K562 (cell line): ENCODE data around the gene APOBEC3F. TPM values are rescaled to one million over a fixed set of nuclear protein-coding genes. Genes with fewer than 3 reads are reported as not detected.

ENCODE experiments used
- ATAC-seq: fragments of 200-7000 bp; cut with Tn5 transposase; 3 replicates; pipeline ENCODE4 v1.9.1; 2020; ENCODE audit warnings: moderate library complexity
- BruUV-seq: library from RNA; stranded (reverse); fragments of 400-500 nt; replicated peaks from 2 replicates; lab custom pipeline; 2021; lab: Mats Ljungman, UMichigan
- CTCF ChIA-PET: fragments of 300-600 bp; formaldehyde crosslinking; extraction: SDS; loops from one replicate; lab custom pipeline; 2021; ENCODE audit warnings: low intra/inter-chr PET ratio; lab: Yijun Ruan, JAX
- POLR2A ChIA-PET: fragments of 300-600, 350-650 bp; sonication (Branson Sonifier 250); formaldehyde crosslinking; extraction: SDS; loops from one replicate; lab custom pipeline; 2021; ENCODE audit warnings: antibody characterized with exemption, inconsistent platforms; lab: Yijun Ruan, JAX
- DNase-seq, 4 experiments: peaks; one replicate each; pipeline versions ENCODE4 v3.0.0 to v3.0.0-alpha.2; 2011 to 2018; ENCODE audit warnings: low spot score in 3 of 4, mixed read lengths in 3 of 4; ENCODE audit errors: extremely low read depth in 1 of 4
- FAIRE-seq: peaks from 2 replicates; lab custom pipeline; 2011; peaks lifted over from hg19 to GRCh38; lab: Jason Lieb, UNC
- H2AFZ ChIP-seq: 2 replicates; pipeline ENCODE4 v1.6.0; 2011; ENCODE audit warnings: low read depth, low read length, control low read depth, inconsistent platforms
- H3K27ac ChIP-seq: fragments of 200-600 bp; 3 replicates; pipeline ENCODE4 v1.8.0; 2011; ENCODE audit warnings: low read depth, mild to moderate bottlenecking, control low read depth, inconsistent platforms, low read length, moderate library complexity, mixed read lengths; ENCODE audit errors: extremely low read depth
- H3K27me3 ChIP-seq, 2 experiments: fragments of 300-600 bp in 1 of 2; 2 replicates in 1 of 2; 3 replicates in 1 of 2; pipeline versions ENCODE4 v1.6.0 to v1.8.0; 2011; ENCODE audit warnings: inconsistent platforms in 2 of 2, low read length in 2 of 2, mild to moderate bottlenecking in 1 of 2, mixed read lengths in 1 of 2, moderate library complexity in 1 of 2; ENCODE audit not compliant: control insufficient read depth in 2 of 2, insufficient read depth in 2 of 2
- H3K36me3 ChIP-seq: fragments of 300-600 bp; 3 replicates; pipeline ENCODE4 v1.8.0; 2011; ENCODE audit warnings: mild to moderate bottlenecking, low read length, inconsistent platforms; ENCODE audit not compliant: control insufficient read depth, insufficient read depth
- H3K4me1 ChIP-seq, 2 experiments: fragments of 200-600 bp in 1 of 2; replicated peaks in 1 of 2; 2 replicates in 1 of 2; 3 replicates in 1 of 2; pipeline versions ENCODE4 v1.5.1 to v1.8.0; 2011; ENCODE audit warnings: inconsistent platforms in 2 of 2, low read length in 2 of 2, mild to moderate bottlenecking in 1 of 2, mixed read lengths in 1 of 2, moderate library complexity in 1 of 2; ENCODE audit not compliant: control insufficient read depth in 2 of 2, insufficient read depth in 2 of 2
- H3K4me2 ChIP-seq: 2 replicates; pipeline ENCODE4 v1.6.1; 2011; ENCODE audit warnings: low read length, control low read depth, inconsistent platforms, mixed read lengths; ENCODE audit not compliant: insufficient read depth
- H3K4me3 ChIP-seq: fragments of 200-600 bp; sonication (generic), shearing (Covaris generic); 2 replicates; pipeline ENCODE4 v1.5.1; 2016; ENCODE audit warnings: control low read depth, inconsistent platforms
- H3K79me2 ChIP-seq: fragments of 200-600 bp; 3 replicates; pipeline ENCODE4 v1.8.0; 2011; ENCODE audit warnings: low read length, inconsistent platforms; ENCODE audit not compliant: control insufficient read depth, insufficient read depth
- H3K9ac ChIP-seq, 2 experiments: 2 replicates each; pipeline versions ENCODE4 v1.6.0 to v1.6.1; 2011; ENCODE audit warnings: low read depth in 2 of 2, low read length in 2 of 2, control low read depth in 1 of 2, inconsistent platforms in 1 of 2, mild to moderate bottlenecking in 1 of 2, mixed read lengths in 1 of 2; ENCODE audit not compliant: insufficient read depth in 1 of 2
- H3K9me1 ChIP-seq: one replicate; pipeline ENCODE4 v1.6.0; 2011; ENCODE audit warnings: inconsistent platforms, mild to moderate bottlenecking, low read length, moderate library complexity; ENCODE audit not compliant: control insufficient read depth, insufficient read depth
- H3K9me3 ChIP-seq: replicated peaks from 2 replicates; pipeline ENCODE4 v1.5.1; 2011; ENCODE audit warnings: low read depth, low read length, inconsistent platforms; ENCODE audit not compliant: control insufficient read depth, insufficient read depth
- H4K20me1 ChIP-seq: replicated peaks from 2 replicates; pipeline ENCODE4 v1.6.1; 2011; ENCODE audit warnings: low read length, inconsistent platforms, mixed read lengths; ENCODE audit not compliant: control insufficient read depth, insufficient read depth
- CBFA2T2 ChIP-seq: fragments of 450-650 bp; conservative IDR thresholded peaks from 2 replicates; pipeline ENCODE4 v1.6.1; 2017; ENCODE audit warnings: mild to moderate bottlenecking
- CBX2 ChIP-seq: fragments of 200-600 bp; sonication (generic); IDR thresholded peaks from one replicate; pipeline ENCODE4 v1.6.1; 2012; ENCODE audit warnings: mild to moderate bottlenecking, low read length, inconsistent platforms; ENCODE audit not compliant: insufficient read depth, poor library complexity, severe bottlenecking
- CXXC5 ChIP-seq: fragments of 250-450 bp; sonication (Bioruptor Pico); IDR thresholded peaks from 2 replicates; pipeline ENCODE4 v1.8.0; 2022; ENCODE audit warnings: inconsistent platforms, mild to moderate bottlenecking, moderate library complexity
- KLF16 ChIP-seq: IDR thresholded peaks from 2 replicates; pipeline ENCODE4 v1.6.1; 2016; ENCODE audit warnings: antibody characterized with exemption
- PCBP2 ChIP-seq: fragments of 200-400 bp; formaldehyde crosslinking; IDR thresholded peaks from 2 replicates; pipeline ENCODE4 v1.6.1; 2018; ENCODE audit warnings: low read length, low read depth, mild to moderate bottlenecking, moderate library complexity; ENCODE audit not compliant: poor library complexity, severe bottlenecking
- RFX1 ChIP-seq: fragments of 450-650 bp; IDR thresholded peaks from 2 replicates; pipeline ENCODE4 v1.6.1; 2016; ENCODE audit warnings: mild to moderate bottlenecking, moderate library complexity
- U2AF2 ChIP-seq: fragments of 200-400 bp; formaldehyde crosslinking; optimal IDR thresholded peaks from 2 replicates; pipeline ENCODE3; 2017; ENCODE audit warnings: low read depth, mild to moderate bottlenecking, low read length
- ZEB2 ChIP-seq: fragments of 450-650 bp; IDR thresholded peaks from 2 replicates; pipeline ENCODE4 v1.6.1; 2016
- WGBS: fragments of 100-300 bp; shearing (Covaris generic); methylation state at CpG from one replicate; pipeline ENCODE4 v1.1.6; 2016; ENCODE audit warnings: low coverage, mixed read lengths; ENCODE audit not compliant: insufficient coverage; ENCODE audit errors: missing lambda C conversion rate; 5-methylcytosine and 5-hydroxymethylcytosine counted together
- in situ Hi-C: fragments of 300-500 bp; cut with MboI; formaldehyde crosslinking; loops from 4 replicates; pipeline ENCODE4 v1.15.0; 2018; ENCODE audit warnings: inconsistent platforms, mixed read lengths
- intact Hi-C: fragments of 100-400 bp; cut with micrococcal nuclease; formaldehyde crosslinking; loops from 2 replicates; pipeline ENCODE4 v1.14.2; 2022
- polyA plus RNA-seq, 8 experiments: library from polyadenylated mRNA; depleted of rRNA in 4 of 8; stranded (reverse) in 5 of 8; unstranded in 3 of 8; fragments of >200 nt; fragmentation: Nextera tagmentation in 2 of 8; fragmentation: Illumina TruSeq in 1 of 8; extraction: Ambion mirVana in 2 of 8; extraction: Trizol in 1 of 8; gene quantifications; 2 replicates each; pipeline versions ENCODE4 v1.2.1 to v1.2.3, GENCODE V29; 2011 to 2014; ENCODE audit warnings: inconsistent platforms in 1 of 8, missing spikeins in 1 of 8
- total RNA-seq, 7 experiments: library from RNA; depleted of rRNA in 6 of 7; stranded (reverse); fragments of >200 nt in 6 of 7; fragmentation: Illumina TruSeq in 2 of 7; extraction: Trizol in 2 of 7; gene quantifications; 2 replicates each; pipeline versions ENCODE4 v1.2.1 to v1.2.3, GENCODE V29; 2011 to 2021; ENCODE audit warnings: low replicate concordance in 1 of 7
- TF ChIP-seq, protein P1 (sequence below): sonication (generic); formaldehyde crosslinking; IDR thresholded peaks from 2 replicates; pipeline ENCODE4 v1.8.1; 2023; ENCODE audit warnings: missing genetic modification reagents, mild to moderate bottlenecking, borderline replicate concordance
- TF ChIP-seq, protein P2 (sequence below), 2 experiments: fragments of 450-650 bp in 1 of 2; sonication (generic) in 1 of 2; formaldehyde crosslinking in 1 of 2; IDR thresholded peaks in 1 of 2; conservative IDR thresholded peaks in 1 of 2; 2 replicates each; pipeline versions ENCODE4 v1.6.1 to v1.8.1; 2016 to 2023; ENCODE audit warnings: mild to moderate bottlenecking in 2 of 2, moderate library complexity in 2 of 2, inconsistent platforms in 1 of 2, missing genetic modification reagents in 1 of 2

APOBEC3F gene
- total and polyA plus RNA-seq, 9 of the 15 experiments (the other 6 are each of a cell fraction or from before 2014, with no cell fraction given), result 1.1 to 3.3 (median 1.9) TPM

DNA sequence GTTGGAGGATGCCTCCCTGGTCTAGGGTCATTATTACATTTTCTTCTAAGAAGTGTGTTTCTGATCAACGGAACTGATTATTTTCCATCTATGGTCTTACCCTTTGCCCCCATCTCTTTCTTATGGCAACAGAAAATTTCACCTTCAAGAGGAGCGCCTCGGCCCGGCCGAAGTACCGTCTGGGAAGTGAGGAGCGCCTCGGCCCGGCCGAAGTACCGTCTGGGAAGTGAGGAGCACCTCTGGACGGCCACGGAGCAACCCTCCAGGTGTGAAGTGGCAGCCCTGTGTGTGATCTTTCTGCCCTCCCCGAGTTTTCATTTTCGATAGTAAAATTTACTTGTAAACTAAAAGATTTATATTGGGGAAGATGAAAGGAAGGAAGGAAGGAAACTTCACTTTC, 29.7 kb upstream of the APOBEC3F start (continued):
- TF ChIP-seq, protein P1, sequence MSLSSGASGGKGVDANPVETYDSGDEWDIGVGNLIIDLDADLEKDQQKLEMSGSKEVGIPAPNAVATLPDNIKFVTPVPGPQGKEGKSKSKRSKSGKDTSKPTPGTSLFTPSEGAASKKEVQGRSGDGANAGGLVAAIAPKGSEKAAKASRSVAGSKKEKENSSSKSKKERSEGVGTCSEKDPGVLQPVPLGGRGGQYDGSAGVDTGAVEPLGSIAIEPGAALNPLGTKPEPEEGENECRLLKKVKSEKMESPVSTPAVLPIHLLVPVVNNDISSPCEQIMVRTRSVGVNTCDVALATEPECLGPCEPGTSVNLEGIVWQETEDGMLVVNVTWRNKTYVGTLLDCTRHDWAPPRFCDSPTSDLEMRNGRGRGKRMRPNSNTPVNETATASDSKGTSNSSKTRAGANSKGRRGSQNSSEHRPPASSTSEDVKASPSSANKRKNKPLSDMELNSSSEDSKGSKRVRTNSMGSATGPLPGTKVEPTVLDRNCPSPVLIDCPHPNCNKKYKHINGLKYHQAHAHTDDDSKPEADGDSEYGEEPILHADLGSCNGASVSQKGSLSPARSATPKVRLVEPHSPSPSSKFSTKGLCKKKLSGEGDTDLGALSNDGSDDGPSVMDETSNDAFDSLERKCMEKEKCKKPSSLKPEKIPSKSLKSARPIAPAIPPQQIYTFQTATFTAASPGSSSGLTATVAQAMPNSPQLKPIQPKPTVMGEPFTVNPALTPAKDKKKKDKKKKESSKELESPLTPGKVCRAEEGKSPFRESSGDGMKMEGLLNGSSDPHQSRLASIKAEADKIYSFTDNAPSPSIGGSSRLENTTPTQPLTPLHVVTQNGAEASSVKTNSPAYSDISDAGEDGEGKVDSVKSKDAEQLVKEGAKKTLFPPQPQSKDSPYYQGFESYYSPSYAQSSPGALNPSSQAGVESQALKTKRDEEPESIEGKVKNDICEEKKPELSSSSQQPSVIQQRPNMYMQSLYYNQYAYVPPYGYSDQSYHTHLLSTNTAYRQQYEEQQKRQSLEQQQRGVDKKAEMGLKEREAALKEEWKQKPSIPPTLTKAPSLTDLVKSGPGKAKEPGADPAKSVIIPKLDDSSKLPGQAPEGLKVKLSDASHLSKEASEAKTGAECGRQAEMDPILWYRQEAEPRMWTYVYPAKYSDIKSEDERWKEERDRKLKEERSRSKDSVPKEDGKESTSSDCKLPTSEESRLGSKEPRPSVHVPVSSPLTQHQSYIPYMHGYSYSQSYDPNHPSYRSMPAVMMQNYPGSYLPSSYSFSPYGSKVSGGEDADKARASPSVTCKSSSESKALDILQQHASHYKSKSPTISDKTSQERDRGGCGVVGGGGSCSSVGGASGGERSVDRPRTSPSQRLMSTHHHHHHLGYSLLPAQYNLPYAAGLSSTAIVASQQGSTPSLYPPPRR, result no peak
- no peak for TF ChIP-seq ZEB2

DNA sequence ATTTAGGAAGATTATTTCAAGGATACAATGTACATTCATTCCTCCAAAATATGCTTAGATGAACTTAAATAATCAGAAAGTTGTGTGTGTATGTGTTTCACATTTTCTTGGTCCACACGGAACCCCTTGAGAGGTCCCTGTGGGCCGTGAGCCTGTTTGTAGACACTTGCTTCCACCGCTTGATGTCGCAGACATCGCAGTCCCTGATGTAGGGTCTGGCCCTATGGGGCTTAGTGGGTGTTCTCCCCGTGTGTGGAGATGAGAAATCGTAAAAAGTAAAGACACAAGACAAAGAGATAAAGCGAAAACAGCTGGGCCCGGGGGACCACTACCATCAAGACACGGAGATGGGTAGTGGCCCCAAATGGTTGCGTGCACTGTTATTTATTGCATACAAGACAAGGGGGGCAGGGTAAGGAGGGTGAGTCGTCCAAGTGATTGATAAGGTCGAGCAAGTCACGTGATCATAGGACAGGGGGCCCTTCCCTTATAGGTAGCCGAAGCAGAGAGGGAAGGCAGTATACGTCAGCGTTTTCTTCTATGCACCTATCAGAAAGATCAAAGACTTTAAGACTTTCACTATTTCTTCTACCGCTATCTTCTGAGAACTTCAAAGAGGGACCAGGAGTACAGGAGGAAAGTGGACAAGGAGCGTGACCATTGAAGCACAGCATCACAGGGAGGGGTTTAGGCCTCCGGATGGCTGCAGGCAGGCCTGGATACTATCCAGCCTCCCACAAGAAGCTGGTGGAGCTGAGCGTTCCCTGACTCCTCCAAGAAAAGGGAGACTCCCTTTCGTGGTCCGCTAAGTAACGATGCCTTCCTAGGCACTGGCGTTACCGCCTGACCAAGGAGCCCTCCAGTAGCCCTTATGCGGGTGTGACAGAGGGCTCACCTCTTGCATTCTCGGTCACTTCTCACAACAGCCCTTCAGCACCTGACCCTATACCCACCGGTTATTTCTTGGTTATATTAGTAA, 27.8 kb upstream of the APOBEC3F start:
- BruUV-seq, result no TSS peak
- ChIA-PET CTCF (interaction anchor here (0.6 kb wide), 1 partner anchor 328 kb away, joined by 3 read pairs; no protein-coding TSS in a partner anchor), POLR2A (interaction anchor here (0.6 to 1.1 kb wide), 3 partner anchors 293 to 306 kb away, joined by 3 to 5 read pairs (median 3); partner anchors contain the start of gene RPL3)
- H4K20me1 ChIP-seq, result no peaks in the 10 kb centered on the region
- 0 out of 2 replicates have a peak overlapping the region, but pooled peaks have one; percentile 15 for H3K4me3 ChIP-seq
- no peaks in the 10 kb centered on the region for H3K27me3 ChIP-seq
- peak overlapping the region; percentile 89 for H3K27ac ChIP-seq
- no peaks in the 10 kb centered on the region for H3K9me3 ChIP-seq
- in situ Hi-C loops (loop anchor here (5.0 to 25.0 kb wide), 2 partner anchors 104 to 951 kb away; partner anchors contain the start of gene PICK1), intact Hi-C loops (loop anchor here (2.0 to 10.0 kb wide), 3 partner anchors 52 to 141 kb away; partner anchors contain the start of gene CBX6)
- H3K4me2 ChIP-seq, result peak overlapping the region; percentile 73
- DNase-seq (peak; percentile 48 to 80 (median 58)), FAIRE-seq (peak; percentile 93), ATAC-seq (peak; percentile 71)
- H3K4me1 ChIP-seq, result peaks cover 12 to 36% of the 10 kb centered on the region in 2 experiments; a peak in 4 of 5 replicates
- 3% methylated on average over 25 of the region's 29 CpGs for WGBS
- H3K9ac ChIP-seq, result peak overlapping the region; percentile 53 to 84; a peak in 3 of 4 replicates
- peaks cover 3% of the 10 kb centered on the region; the same call in 1 of the 3 replicates for H3K36me3 ChIP-seq
- H3K9me1 ChIP-seq, result peaks cover 2% of the 10 kb centered on the region
- H3K79me2 ChIP-seq, result peaks cover 35% of the 10 kb centered on the region
- H2AFZ ChIP-seq, result peak overlapping the region; percentile 82
- TF ChIP-seq RFX1, result no peak
- peak; percentile 89 for TF ChIP-seq CBFA2T2
- TF ChIP-seq U2AF2, result no peak
- TF ChIP-seq, protein P2, sequence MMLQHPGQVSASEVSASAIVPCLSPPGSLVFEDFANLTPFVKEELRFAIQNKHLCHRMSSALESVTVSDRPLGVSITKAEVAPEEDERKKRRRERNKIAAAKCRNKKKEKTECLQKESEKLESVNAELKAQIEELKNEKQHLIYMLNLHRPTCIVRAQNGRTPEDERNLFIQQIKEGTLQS (IDR thresholded peaks at IDR 0.05), result no peak
- TF ChIP-seq, protein P2 (CRISPR knock-in tag; conservative IDR thresholded peaks at IDR 0.05), result no peak
- TF ChIP-seq CXXC5 (CRISPR knock-in tag), result peak; percentile 70
- no peak for TF ChIP-seq CBX2
- no peak for TF ChIP-seq PCBP2
- no peak for TF ChIP-seq KLF16
